Stimulated activated naive CD8-positive, alpha-beta T cell treated with anti-CD3 and anti-CD28 coated beads, Interleukin-15, Interleukin-2, amounts not matched to agents 100 ng/mL and 50 ng/mL, for 24 hours (primary cell): ENCODE measurements around the gene SOCS3.

ENCODE experiments used
- H3K27ac Mint-ChIP-seq: one replicate; pipeline ENCODE4 v1.8.0; 2021; ENCODE audit warnings: mild to moderate bottlenecking, mixed read lengths
- H3K27me3 Mint-ChIP-seq: one replicate; pipeline ENCODE4 v1.8.0; 2021; ENCODE audit warnings: mixed read lengths
- H3K36me3 Mint-ChIP-seq: one replicate; pipeline ENCODE4 v1.8.0; 2021; ENCODE audit warnings: low read depth, mixed read lengths
- H3K4me1 Mint-ChIP-seq: one replicate; pipeline ENCODE4 v1.8.0; 2021; ENCODE audit warnings: low read depth, mixed read lengths
- H3K4me3 Mint-ChIP-seq: one replicate; pipeline ENCODE4 v1.8.0; 2021; ENCODE audit warnings: mild to moderate bottlenecking, mixed read lengths
- H3K9me3 Mint-ChIP-seq: one replicate; pipeline ENCODE4 v1.8.0; 2021; ENCODE audit warnings: mixed read lengths

The SOCS3 gene

DNA sequence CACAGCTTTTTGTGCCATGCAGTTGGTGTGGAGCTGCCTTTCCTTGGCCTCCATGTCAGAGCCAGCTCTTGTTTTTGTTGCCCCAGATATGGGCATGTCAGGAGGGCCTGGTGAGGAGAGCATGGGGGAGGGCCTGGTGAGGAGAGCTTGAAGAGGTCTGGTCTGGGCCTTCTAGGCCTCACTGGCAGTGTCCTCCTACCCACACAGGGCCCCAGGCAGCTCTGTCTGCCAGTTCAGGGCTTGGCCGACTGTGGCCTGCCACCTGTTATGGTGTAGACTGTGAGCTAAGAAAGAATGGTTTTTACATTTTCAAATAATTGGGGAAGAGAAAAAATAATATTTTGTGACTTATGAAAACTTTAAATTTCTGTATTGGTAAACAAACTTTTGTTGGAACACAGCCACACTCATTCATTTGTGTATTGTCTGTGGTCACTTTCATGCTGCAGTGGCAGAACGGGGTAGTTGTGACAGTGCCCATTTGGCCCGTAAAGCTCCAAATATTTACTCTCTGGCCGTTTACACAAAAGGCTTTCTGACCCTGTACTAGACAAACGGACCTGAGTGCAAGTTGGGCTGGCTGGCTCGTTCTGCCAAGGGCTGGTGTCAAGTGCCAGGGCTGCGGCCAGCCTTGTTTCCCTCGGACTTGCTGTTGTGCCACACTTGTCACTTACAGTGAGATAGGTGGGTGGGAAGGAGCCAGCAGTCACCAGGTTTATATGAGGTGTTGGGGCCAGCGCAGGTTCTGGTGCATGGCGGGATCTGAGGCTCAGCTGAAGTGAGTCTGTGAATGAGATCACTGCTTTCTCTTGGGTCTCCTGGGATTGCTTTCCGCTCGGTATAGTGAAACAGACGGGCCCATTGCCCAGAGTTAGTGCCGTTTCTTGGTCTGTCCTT is 36.8 kb upstream of the SOCS3 start:
- no peaks in the 10 kb centered on the region for H3K27me3 Mint-ChIP-seq
- no peak overlapping the region for H3K27ac Mint-ChIP-seq
- H3K9me3 Mint-ChIP-seq, result no peaks in the 10 kb centered on the region
- no peak overlapping the region for H3K4me3 Mint-ChIP-seq
- peaks cover 10% of the 10 kb centered on the region for H3K4me1 Mint-ChIP-seq
- peaks cover 73% of the 10 kb centered on the region for H3K36me3 Mint-ChIP-seq

DNA sequence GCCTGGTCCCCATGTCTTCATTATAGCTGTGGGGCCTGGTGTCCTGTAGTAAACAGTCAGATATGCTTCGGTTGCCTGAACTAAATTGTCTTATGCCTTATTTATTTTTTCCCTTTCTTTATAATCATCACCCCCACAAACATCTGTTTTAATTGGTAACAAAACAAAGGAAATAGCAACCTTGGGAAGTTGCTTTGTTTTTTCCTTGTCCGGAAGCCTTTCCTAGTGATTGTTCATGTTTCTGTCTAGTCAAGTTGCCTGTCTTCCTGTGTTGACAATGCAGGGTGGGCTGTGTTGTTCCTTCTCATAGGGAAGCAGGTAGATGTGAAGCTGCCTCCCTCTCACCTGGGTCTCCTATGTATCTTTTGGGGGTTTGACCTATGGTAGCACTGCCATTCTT is 35.3 kb upstream of the SOCS3 start:
- H3K27me3 Mint-ChIP-seq, result no peaks in the 10 kb centered on the region
- H3K4me3 Mint-ChIP-seq, result no peak overlapping the region
- peaks cover 22% of the 10 kb centered on the region for H3K4me1 Mint-ChIP-seq
- peaks cover 63% of the 10 kb centered on the region for H3K36me3 Mint-ChIP-seq
- H3K9me3 Mint-ChIP-seq, result no peaks in the 10 kb centered on the region
- no peak overlapping the region for H3K27ac Mint-ChIP-seq

DNA sequence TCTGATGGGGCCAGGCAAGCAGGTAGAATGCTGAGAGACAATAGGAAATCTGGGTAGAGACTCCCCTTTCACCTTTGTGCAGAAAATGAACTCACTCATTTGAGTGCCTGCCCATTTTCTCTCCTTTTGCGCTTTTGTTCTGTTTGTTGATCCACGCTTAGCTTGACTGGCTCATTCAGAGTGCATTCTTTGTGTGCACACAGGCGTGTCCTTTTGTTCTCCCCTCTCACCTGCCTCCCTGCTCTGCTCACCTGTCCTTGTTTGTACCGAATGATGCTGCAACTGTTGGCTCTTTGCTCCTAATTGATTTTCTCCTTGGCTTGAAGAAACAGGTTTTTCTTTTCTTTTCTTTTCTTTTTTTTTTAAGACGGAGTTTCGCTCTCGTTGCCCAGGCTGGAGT is 34.3 kb upstream of the SOCS3 start:
- Mint-ChIP-seq H3K4me1 (peaks cover 30% of the 10 kb centered on the region), H3K36me3 (peaks cover 57% of the 10 kb centered on the region), H3K4me3 (no peak overlapping the region), H3K9me3 (no peaks in the 10 kb centered on the region), H3K27ac (no peak overlapping the region), H3K27me3 (no peaks in the 10 kb centered on the region)

DNA sequence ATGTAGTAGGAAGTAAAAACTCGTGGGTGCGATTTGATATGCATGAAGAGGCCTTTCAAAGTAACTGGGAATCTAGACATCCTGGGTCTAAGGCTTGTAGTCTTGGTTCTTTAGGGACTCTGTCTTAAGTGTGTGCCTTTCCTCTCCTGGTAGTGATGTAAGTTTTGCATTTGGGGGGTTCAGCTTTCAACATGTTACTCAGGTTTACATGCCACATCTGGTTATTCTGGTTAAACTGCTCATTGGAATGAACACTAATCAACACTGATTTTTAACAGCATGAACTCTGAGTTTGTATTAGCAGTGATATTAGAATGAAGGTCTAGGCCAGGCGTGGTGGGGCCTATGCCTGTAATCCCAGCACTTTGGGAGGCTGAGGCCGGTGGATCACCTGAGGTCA is 33.7 kb upstream of the SOCS3 start:
- peaks cover 50% of the 10 kb centered on the region for H3K36me3 Mint-ChIP-seq
- H3K4me3 Mint-ChIP-seq, result no peak overlapping the region
- H3K27me3 Mint-ChIP-seq, result no peaks in the 10 kb centered on the region
- no peaks in the 10 kb centered on the region for H3K9me3 Mint-ChIP-seq
- no peak overlapping the region for H3K27ac Mint-ChIP-seq
- peaks cover 35% of the 10 kb centered on the region for H3K4me1 Mint-ChIP-seq

DNA sequence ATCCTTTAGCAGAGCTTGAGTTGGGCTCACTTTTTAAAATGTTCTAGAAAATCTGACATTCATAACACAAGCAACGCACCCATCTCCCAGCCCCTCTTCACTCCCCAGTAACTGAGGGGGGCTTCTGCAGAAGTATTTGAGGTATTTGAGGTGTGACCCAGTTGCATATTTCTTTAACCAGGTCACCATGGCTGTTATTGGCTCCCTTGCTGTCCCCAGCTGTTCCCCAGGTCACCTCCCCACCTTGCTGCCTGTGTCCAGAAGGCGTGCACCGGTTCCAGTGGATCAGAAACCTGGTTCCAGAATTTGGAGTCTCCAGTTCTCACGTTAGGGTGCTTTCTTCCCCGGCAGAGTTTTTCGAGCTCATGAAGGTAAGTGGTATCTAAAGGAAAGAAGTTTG is 32.4 kb upstream of the SOCS3 start:
- peak overlapping the region; percentile 67 for H3K27ac Mint-ChIP-seq
- H3K27me3 Mint-ChIP-seq, result no peaks in the 10 kb centered on the region
- peaks cover 46% of the 10 kb centered on the region for H3K36me3 Mint-ChIP-seq
- H3K4me3 Mint-ChIP-seq, result no peak overlapping the region
- no peaks in the 10 kb centered on the region for H3K9me3 Mint-ChIP-seq
- H3K4me1 Mint-ChIP-seq, result peaks cover 48% of the 10 kb centered on the region

DNA sequence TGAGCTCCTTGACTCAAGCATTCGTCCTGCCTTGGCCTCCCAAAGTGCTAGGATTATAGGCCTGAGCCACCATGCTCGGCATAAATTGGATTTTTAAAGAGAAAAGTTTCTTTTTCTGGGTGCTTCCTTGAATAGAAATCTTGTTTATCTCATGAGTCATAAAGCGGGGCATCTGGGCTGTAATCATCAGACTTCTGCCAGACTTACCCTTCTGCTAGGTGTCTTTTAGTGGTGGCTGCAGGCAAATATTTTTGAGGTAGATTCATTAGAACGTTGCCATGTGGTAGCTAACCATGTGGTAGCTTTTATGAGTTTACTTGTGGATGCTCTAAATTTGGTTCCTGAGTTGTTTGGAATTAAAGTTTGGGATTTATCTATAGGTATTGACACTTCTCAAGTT is 32.0 kb upstream of the SOCS3 start:
- H3K27ac Mint-ChIP-seq, result no peak overlapping the region
- peaks cover 43% of the 10 kb centered on the region for H3K36me3 Mint-ChIP-seq
- H3K27me3 Mint-ChIP-seq, result no peaks in the 10 kb centered on the region
- no peaks in the 10 kb centered on the region for H3K9me3 Mint-ChIP-seq
- peaks cover 52% of the 10 kb centered on the region for H3K4me1 Mint-ChIP-seq
- H3K4me3 Mint-ChIP-seq, result no peak overlapping the region

DNA sequence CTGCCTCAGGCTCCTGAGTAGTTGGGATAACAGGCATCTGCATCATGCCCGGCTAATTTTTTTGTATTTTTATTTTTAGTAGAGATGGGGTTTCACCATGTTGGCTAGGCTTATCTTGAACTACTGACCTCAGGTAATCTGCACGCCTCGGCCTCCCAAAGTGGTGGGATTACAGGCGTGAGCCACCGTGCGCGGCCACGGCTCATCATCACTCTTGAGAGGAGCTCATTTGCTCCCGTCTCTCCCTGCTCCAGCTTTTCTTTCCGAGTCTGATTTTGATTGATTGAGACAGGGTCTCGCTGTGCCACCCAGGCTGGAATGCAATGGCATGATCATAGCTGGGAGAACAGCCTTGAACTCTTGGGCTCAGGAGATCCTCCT is 31.2 kb upstream of the SOCS3 start:
- Mint-ChIP-seq H3K36me3 (peaks cover 39% of the 10 kb centered on the region), H3K4me3 (no peak overlapping the region), H3K27ac (peak overlapping the region; percentile 65), H3K4me1 (peaks cover 60% of the 10 kb centered on the region), H3K27me3 (no peaks in the 10 kb centered on the region), H3K9me3 (no peaks in the 10 kb centered on the region)

DNA sequence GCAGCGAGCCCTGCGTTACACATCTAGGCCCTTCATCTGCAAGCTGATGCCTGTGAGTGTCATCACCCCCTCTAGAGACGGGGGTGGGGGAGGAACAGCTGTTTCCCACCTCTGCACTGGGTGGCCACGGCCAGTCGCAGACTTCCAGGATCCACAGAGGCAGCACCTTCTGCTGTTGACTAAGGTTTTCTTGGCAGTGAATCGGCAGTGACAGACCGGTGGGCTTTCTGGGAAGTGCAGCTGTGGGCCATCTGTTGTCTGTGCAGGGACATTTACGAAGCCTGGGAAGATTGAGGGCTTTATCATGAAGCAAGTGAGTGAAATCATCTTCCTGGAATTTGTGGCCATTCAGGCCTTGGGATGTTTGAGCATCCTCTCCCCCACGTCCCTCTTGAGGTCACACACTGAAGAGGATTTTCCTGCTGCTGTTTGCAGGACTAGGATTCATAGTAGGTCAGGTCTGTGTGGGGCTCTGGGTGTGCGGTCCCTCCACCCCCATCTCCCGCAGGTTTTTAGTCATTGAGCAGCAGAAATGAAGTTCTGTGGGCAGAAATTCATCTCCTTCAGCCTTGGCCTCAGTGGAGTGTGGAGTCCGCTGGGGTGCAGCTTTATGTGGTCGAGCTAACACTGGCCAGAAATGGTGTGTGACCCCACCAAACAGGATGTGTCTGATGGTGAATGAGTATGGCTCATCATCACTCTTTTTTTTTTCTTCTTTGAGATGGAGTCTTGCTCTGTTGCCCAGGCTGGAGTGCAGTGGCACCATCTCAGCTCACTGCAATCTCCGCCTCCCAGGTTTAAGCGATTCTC is 30.6 kb upstream of the SOCS3 start:
- H3K9me3 Mint-ChIP-seq, result no peaks in the 10 kb centered on the region
- H3K36me3 Mint-ChIP-seq, result peaks cover 34% of the 10 kb centered on the region
- peaks cover 66% of the 10 kb centered on the region for H3K4me1 Mint-ChIP-seq
- H3K27ac Mint-ChIP-seq, result peak overlapping the region; percentile 65
- H3K27me3 Mint-ChIP-seq, result no peaks in the 10 kb centered on the region
- H3K4me3 Mint-ChIP-seq, result no peak overlapping the region

DNA sequence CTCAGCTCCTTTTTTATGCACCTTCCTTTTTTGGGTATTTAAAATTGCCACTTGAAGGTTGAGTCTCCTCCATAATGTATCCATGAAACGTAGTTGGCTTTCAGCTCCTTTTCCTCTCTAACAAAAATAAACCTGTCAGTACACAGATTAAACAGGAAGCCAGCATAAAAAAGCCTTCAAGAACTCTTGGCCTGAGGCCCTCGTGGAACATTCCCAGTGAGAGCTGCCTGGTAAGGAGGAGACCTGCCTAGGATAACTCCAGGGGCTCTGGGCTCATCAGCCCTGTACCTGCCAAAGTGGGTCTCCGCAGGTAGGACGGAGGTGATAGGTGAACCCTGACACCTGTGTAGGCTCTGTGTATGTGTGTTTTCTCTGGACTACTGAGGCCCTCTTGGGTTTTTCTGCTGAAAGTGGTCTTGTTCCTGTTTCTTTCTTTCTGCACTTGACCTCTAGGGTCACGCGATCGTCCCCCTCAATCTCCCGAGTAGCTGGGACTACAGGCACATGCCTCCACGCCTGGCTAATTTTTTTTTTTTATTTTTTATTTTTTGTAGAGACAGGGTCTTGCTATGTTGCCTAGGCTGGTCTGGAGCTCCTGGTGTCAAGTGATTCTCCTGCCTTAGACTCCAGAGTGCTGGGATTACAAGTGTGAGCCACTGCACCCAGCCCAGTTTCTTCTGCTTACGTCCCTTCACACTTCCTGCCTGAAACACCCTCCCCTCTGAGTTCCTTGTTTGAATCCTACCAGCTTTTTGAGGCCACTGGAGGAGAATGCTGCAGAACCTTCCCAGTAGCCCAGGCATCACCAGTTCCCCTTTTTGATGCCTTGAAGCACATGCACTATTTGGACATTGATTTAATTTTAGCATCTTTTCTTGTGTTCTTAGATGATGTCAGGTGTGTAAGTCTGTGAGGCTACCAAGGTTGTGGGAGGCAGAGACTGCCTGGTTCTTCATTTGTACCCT is 28.4 kb upstream of the SOCS3 start:
- Mint-ChIP-seq H3K4me1 (peaks cover 79% of the 10 kb centered on the region), H3K9me3 (no peaks in the 10 kb centered on the region), H3K36me3 (peaks cover 31% of the 10 kb centered on the region), H3K4me3 (peak overlapping the region; percentile 53), H3K27ac (peak overlapping the region; percentile 96), H3K27me3 (no peaks in the 10 kb centered on the region)

DNA sequence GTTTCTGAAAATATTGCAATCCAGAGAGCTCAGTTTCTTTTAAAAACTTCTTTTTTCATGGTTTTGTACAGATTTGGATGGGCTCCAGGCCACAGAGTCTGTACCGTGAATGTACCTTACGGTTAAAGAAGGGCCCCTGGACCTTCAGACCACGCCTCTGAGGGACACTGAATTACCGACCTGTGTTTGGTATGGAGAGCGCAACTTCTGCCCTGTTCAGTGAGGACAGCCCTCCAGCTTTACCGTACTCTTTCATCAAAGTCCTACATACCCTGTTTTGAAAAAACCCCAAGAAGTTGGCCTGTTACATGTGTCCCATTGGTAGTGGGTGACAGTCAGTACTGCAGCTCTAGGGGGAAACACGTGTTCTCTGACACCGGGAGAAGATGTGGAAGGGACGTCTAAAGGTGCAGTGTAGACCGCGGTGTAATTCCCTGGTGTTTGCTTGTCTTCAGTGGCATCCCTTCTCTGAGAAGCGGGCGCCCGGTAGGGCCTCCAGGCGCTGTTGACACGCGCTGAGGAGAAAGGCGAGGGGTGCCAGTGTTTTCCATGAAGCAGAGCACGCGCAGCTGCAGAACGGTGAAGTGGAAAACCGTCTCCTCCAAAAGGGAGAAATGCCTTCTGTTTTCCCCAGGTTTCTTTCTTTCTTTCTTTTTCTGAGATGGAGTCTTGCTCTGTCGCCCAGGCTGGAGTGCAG is 24.8 kb upstream of the SOCS3 start:
- no peaks in the 10 kb centered on the region for H3K9me3 Mint-ChIP-seq
- peaks cover 39% of the 10 kb centered on the region for H3K36me3 Mint-ChIP-seq
- peaks cover 95% of the 10 kb centered on the region for H3K4me1 Mint-ChIP-seq
- peak overlapping the region; percentile 96 for H3K27ac Mint-ChIP-seq
- peak overlapping the region; percentile 75 for H3K4me3 Mint-ChIP-seq
- no peaks in the 10 kb centered on the region for H3K27me3 Mint-ChIP-seq

DNA sequence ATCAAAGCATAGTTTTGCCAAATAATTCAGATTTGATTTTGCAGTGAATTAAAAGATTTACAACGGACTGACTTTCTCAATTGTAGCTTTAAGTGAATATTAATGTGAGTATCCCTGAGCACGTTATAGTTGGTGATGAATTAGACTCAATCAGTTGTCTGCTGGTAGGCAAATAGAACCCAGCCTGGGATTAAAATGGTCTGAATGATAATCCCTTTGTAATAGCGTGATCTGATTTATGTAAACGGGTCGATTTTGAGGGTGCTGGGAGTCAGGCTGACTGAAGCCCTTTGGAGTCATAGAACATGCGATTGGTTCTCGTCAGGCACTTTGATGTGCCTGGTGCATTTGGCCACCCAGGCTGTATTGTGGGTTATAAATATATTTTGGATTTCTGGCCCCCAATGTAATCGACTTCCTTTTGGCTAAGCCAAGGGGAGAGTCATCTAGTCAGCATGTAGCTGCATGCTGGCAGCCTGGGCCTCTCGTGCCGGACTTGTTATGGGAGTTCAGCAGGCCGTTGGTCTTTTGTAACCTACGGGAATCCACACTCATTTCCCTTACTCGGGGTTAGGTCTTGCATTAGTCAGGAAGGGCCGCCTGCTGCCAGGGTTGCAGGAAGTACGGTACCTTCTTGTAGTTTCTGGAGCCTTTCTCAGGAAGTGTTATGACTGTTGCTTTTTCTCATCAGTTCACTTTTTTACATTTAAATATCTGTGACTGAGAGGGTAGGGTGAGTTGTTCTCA is 24.0 kb upstream of the SOCS3 start:
- H3K36me3 Mint-ChIP-seq, result peaks cover 39% of the 10 kb centered on the region
- peaks cover 95% of the 10 kb centered on the region for H3K4me1 Mint-ChIP-seq
- H3K27ac Mint-ChIP-seq, result peak overlapping the region; percentile 96
- H3K9me3 Mint-ChIP-seq, result no peaks in the 10 kb centered on the region
- H3K4me3 Mint-ChIP-seq, result peak overlapping the region; percentile 75
- no peaks in the 10 kb centered on the region for H3K27me3 Mint-ChIP-seq

DNA sequence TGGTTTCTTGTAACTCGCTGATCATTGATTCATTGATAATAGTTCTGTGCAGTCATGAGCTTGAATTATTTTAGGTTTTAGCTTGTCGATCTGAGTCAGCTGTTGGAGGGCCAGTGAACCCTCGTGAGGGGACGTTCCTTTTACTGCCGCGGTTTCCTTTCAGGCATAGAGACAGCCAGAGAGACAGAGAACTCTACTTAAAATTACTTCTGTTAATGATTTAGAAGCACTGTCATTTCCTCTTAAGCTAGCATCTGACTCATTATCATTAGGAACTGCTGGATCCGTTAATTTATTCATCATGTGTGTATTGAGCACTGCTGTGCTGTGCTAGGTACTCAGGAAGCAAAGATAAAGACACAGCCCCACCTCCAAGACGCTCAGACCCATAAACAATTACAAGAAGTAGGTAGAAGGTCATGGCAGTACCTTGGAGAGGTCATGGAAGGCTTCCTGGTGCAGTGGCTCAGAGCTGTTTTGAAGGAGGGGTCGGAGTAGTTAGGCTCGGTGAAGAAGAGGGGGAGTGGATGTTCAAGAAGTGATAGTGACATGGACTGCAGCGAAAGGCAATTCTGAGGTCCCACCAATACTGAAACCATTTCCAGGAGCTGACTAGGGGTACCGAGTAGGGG is 21.8 kb upstream of the SOCS3 start:
- peak overlapping the region; percentile 96 for H3K27ac Mint-ChIP-seq
- peaks cover 31% of the 10 kb centered on the region for H3K36me3 Mint-ChIP-seq
- peaks cover 81% of the 10 kb centered on the region for H3K4me1 Mint-ChIP-seq
- H3K27me3 Mint-ChIP-seq, result no peaks in the 10 kb centered on the region
- H3K4me3 Mint-ChIP-seq, result peak overlapping the region; percentile 98
- H3K9me3 Mint-ChIP-seq, result no peaks in the 10 kb centered on the region

DNA sequence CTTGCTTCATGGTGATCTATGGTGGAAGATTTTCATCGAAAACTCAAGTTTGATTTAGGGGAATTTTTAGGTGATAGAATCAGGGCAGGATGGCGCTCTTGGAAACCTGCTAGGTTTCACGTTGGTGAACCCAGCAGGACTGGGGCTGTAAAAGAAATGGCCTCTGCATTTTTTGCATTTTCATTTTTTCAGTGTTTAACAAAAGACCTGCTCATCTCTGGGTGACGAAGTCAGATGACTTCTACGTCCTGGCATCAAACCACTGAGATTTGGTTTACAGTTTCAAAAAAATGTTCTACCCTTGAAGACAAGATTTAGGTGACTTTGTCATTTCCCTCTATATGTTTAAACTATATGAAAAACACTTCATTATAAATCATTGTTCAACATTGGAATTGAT is 20.5 kb upstream of the SOCS3 start:
- H3K27me3 Mint-ChIP-seq, result no peaks in the 10 kb centered on the region
- peak overlapping the region; percentile 98 for H3K4me3 Mint-ChIP-seq
- no peaks in the 10 kb centered on the region for H3K9me3 Mint-ChIP-seq
- peak overlapping the region; percentile 96 for H3K27ac Mint-ChIP-seq
- peaks cover 72% of the 10 kb centered on the region for H3K4me1 Mint-ChIP-seq
- peaks cover 28% of the 10 kb centered on the region for H3K36me3 Mint-ChIP-seq
